ENCODE results near the gene NEUROG2.

The NEUROG2 gene

DNA sequence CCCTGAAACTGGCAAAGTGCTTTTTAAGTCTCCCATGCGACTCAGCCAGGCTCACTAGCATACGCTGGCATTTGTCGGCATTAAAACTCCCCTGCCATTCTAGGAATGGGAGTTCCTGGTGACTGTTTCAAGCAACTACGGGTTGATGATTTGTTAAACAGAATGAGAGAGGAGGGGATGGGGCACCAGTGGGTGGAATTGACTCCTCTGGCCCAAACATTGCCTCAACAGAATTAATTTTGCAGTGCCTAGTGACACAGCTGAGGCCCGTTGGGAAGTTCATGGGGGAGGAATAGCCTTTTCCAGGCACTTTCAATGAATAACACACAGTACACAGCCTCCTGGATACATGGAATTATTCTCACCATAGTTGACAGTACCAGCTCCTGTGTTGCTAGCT, 30.1 kb downstream of the NEUROG2 start:
- TF ChIP-seq, protein P1, sequence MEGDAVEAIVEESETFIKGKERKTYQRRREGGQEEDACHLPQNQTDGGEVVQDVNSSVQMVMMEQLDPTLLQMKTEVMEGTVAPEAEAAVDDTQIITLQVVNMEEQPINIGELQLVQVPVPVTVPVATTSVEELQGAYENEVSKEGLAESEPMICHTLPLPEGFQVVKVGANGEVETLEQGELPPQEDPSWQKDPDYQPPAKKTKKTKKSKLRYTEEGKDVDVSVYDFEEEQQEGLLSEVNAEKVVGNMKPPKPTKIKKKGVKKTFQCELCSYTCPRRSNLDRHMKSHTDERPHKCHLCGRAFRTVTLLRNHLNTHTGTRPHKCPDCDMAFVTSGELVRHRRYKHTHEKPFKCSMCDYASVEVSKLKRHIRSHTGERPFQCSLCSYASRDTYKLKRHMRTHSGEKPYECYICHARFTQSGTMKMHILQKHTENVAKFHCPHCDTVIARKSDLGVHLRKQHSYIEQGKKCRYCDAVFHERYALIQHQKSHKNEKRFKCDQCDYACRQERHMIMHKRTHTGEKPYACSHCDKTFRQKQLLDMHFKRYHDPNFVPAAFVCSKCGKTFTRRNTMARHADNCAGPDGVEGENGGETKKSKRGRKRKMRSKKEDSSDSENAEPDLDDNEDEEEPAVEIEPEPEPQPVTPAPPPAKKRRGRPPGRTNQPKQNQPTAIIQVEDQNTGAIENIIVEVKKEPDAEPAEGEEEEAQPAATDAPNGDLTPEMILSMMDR (IDR thresholded peaks at IDR 0.05; ENCODE audit: insufficient read depth, low read depth, low read length, missing control alignments) = no peak
- no peak for DNase-seq (ENCODE audit: low read depth)
- no peak overlapping the region for H3K4me3 ChIP-seq (ENCODE audit: low read depth, low read length)

DNA sequence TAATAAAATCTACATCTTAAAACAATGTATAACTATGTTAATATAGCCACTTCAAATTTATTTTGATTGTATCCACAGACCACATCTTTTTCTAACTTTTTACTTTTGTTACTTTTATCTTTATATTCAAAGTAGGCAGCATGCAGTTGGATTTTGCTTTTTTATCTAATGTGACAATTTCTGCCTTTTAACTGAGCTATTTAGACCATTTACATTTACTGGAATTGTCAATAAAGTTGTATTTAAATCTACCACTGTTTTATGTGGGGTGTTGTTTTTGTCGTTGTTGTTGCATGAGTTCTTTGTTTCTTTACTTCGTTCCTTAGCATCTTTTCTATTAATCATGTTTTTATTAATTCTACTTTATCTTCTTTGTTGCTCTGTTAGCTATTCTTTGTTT, 42.0 kb downstream of the NEUROG2 start:
- TF ChIP-seq, protein P1 (IDR thresholded peaks at IDR 0.05; ENCODE audit: insufficient read depth, low read depth, low read length, missing control alignments) = no peak
- DNase-seq (ENCODE audit: low read depth) = no peak
- no peak overlapping the region for H3K4me3 ChIP-seq (ENCODE audit: low read depth, low read length)

DNA sequence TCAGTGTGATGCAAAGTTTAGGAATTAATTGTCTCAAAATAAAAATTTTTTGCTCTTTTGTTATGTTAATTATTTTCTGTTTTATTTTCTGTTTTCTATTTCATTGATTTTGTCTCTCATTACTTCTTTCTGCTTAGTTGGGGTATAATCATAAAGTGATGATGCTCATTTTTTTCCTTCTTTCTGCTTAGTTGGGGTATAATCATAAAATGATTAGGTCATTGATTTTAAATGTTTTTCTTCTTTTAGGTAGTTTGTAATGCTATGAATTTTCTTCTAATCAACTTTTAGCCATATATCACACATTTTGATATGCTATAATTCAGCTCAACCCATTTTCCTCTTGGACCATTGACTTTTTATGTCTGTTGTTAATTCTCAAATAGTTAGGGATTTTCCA, 43.7 kb downstream of the NEUROG2 start:
- TF ChIP-seq, protein P1 (IDR thresholded peaks at IDR 0.05; ENCODE audit: insufficient read depth, low read depth, low read length, missing control alignments) = no peak
- DNase-seq (ENCODE audit: low read depth) = no peak
- H3K4me3 ChIP-seq (ENCODE audit: low read depth, low read length) = no peak overlapping the region
